TTC549 (cell line): ENCODE measurements around the gene GRIK4.

Experiments used
- FAIRE-seq: peaks from 2 replicates; lab custom pipeline; 2012; peaks lifted over from hg19 to GRCh38; lab: Jason Lieb, UNC

Gene GRIK4

DNA sequence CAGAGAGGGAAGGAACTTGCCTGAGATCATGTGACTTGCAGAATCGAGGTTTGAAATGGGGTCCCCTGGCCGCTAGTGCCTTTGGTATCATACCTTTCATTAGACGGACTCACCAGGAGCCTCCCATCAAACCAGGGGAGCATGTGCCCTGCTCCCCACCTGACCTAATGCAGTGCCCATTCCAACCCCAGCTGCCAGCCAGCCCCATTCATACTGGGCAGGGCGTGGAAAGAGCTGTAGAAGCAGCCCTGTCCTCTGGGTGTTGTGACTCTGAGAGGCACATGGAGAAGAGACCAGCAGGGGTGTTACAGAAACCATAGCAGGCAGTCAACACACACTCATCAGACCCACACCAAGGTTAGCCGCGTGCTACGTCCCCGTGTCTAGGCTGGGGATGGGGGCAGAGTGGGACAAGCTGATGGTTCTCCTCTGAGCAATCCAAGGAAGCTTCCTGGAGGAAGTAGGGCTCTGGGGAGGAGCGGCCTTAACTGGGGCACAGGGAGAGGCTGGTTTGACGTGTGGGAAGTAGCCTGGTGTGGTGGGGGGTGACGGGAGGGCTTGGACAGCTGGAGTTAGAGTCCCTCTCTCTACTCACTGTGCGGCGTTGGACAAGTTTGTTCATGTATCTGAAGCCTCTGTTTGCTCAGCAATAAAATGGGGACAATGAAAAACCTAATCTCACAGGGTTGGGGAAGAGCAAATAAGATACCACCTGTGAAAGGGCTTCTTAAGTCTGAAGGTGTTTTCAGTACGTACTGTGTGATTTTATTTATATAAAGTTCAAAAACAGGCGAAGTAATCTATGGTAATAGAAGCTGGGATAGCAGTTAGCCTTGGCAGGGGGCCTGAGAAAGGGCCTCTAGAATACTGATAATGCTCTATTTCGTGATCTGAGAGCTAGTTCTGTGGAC is 14.0 kb downstream of the GRIK4 start:
- no peak for FAIRE-seq

DNA sequence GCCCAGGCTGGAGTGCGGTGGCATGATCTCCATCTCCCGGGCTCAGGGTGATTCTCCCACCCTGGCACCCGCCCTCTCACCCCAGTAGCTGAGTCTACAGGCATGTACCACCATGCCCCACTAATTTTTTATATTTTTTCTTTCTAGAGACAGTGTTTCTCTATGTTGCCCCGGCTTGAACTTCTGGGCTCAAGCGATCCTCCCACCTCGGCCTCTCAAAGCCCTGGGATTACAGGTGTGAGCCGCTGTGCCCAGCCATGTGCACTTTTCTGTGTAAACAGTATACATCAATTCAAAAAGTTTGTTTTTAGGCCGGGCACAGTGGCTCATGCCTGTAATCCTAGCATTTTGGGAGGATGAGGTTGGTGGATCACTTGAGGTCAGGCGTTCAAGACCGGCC is 14.7 kb downstream of the GRIK4 start:
- FAIRE-seq, result no peak

DNA sequence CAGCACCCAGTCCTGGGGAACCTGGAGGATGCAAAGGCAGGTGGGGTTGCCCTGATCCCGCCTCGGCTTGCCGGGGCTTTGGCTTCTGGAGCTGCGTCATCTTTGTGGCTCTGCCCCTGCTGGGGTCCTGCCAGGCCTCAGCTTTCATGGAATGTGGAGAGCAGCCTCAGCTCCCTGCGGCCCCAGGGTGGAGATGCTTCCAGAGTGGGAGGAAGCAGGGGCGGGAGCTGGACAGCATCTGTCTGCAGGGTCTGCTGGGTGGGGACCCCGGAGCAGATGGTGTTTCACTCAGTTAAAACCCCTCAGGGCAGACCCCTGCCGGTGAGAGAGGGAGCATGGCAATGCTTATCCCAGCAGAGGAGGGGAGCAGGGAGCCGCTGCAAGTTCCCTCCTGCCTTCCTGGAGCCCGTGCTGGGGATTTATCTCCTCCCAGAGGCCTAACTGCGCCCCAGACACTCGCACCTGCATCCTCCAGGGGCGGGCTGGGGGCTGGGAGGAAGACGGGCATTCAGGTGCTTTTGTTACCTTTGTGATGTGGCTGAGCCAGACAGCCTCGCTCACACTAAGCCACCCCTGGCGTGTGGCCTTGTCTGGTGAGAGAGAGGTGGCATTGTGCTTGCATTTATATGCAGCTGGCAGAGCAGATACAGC is 15.7 kb downstream of the GRIK4 start:
- FAIRE-seq, result no peak

DNA sequence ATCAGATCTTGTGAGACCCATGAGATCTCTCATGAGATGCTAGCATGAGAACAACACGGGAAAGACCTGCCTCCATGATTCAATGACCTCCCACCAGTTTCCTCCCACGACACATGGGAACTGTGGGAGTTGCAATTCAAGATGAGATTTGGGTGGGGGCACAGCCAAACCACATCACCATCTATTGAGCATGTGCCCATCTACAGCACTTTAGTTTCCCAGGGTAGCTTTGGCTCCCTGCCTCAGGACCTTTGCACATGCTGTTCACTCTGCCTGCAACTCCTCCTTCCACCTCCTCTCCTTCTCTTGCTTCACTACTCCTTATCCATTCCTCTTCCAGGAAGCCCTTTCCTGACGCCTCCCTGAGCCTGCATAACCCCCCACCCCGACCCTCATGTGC is 17.2 kb downstream of the GRIK4 start:
- FAIRE-seq, result no peak

DNA sequence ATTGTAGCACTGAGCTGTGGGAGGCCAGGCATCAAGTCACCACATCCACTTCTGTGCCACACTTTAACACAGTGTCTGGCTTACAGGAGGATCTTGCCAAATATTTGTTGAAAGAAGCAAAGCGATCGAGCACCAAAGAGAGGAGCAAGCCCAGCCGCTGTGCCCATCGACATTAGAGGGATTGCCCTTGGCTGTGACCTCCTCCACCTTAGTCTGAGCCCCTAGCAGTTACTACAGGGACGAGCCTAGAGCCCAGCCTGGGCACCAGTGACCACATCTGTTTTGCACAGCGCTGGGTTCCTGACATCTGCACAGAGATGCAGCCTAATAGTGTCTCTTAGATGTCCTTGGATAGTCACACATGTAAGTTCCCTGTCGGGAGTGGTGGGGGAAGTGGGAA is 17.7 kb downstream of the GRIK4 start:
- no peak for FAIRE-seq

DNA sequence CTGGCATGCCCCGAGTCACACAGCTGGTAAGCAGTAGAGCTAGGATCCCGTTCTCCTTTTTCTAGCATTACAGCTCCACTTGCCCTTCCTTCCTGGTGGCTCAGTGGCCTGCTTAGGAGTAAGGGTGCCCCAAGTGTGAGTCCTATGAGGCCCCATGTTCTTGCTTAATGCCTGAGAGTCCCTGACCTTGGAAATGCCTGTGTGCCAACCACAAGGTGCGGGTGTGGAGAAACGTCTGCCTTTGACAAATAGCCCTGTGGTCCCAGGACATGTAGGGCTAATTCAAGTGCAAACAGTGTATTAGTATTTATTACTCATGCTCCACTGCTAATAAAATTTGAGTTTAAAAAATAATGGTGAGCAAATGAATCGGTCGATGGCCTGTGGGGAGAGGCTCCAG is 18.4 kb downstream of the GRIK4 start:
- FAIRE-seq, result no peak

DNA sequence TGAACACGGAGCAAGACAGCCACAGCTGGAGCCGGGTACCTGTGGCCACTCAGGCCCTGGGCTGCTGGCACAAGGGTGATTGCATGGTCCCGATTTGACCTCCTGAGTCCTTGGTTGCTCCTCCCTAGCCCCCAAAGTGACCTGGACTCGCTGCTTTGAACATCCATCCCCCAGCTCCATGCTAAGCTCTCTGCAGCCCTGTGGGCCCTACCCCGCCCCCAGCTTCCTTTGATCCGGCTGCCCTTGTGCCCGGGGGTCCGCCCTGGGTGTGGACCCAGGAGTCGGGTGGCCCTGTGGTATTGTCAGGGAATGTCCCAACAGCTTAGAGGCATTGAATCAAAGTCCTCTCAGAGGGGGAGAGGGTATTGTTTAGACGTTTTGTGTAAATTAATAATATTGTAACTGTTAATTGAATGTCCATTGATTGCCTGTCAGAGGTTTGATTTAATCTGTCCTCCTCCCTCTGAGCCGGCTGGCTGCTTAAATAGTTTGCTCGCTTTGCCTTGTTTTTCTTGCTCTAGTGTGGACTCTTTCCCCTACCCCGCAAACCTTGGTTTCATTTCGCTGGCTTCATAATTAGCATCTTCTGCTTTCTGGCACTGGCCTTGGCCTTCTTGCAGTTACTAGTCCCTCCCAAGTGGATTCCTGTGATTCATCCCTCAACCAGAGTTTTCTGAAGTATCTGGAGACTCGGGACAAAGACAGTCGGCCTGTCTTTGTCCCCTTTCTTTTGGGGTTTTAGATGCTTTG is 20.7 kb downstream of the GRIK4 start:
- FAIRE-seq, result no peak

DNA sequence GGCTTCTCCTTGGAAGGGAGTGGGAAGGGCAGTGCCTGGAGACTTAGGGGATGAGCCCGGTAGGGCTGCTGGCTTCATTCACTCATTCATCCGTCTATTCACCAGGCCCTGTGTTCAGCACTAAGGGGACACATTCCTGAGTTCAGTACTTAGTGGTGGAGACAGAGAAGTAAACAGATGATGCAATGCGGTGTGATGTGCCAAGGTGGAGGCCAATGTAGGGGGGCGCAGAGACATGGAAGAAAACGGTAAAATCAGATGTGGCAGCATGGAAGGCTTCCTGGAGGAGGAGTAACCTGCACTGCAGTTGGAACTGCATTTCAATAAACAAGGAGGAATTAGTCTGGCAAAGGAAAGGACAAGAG is 21.3 kb downstream of the GRIK4 start:
- no peak for FAIRE-seq

DNA sequence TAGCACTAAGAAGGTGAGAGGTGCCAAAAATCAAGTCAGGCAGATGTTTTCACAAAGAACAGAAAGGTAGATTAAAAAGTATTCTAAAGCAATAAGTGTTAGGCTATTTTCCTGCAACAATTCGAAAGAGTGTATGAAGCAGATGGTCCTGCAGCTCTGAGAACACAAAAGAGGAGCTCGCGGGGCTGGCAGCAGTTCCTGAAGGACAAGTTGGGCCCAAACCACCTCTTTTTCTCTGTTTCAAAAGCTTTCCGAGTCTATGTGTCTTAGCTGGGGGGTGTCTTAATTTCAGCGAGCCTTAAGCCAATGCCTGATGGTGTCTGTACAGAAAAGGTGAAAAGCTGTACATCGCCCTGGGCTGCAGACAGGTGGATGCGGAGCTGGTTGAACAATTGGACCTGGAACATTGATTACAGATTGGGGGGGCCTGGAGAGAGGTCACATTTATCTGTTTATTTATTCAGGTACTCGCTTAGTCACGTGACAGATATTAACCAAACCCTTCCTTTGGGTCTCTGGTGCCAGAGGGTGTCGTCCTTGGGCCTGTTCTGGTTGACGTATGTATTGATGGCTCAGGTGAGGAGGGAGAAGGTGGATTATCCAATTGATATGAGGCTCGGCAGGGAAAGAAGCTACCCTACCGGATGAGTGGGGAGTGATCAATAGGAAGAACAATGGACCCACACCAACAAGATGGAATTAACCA is 24.7 kb downstream of the GRIK4 start:
- FAIRE-seq, result no peak

DNA sequence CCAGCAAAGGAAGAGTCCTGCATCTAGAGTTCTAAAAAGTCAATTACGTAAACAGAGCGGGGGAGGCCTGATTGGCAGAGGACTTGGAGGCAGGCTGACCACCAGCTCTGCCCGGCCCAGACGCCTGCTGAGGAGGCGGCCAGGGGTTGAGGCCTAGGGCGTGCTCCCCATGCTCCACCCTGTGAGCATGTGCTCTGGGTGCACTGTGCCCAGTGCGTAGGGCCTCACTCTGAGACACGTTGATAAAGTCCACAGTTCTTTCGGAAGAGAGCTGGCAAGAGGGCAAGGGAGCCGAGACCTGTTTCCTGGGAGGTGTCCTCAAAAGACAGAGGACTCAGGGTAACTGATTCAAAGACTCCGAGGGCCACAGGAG is 25.2 kb downstream of the GRIK4 start:
- FAIRE-seq, result no peak

DNA sequence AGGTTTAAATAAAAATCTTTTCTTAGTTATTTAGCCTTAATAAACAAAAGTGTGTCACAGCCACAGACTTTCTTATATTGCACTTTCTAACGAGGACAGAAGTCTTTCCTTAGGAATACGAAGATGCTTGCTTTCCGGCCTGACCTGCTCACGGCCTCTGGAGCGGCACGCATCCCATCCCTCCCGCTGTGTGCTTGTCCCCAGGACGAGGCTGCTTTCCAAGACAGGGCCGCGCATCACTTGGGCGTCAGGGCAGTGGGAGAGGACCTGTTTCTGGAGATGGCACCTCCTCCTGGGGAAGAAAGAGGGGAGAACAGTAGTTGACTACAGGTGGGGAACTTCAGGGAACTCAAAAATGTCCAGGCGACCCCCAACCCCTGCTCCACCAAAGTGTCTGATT is 26.4 kb downstream of the GRIK4 start:
- no peak for FAIRE-seq

DNA sequence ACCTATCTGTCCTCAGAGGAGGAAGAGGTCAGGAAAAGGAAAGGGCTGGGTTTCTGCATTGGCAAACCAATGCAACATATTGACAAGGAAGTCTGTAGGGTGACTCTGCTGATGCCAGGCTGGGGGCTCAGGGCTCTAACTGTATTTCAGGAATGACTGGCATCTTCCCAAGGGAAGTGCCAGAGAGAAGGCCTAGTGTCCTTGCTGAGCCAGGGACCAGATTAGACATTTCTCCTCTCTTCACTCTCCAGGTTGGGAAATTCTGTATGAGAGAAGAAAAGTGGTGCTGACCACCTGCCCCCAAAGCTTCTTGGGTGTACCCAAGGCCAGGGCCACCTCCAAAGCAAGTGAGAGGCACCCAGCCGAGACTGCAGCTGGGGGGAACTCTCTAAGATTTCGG is 27.2 kb downstream of the GRIK4 start:
- FAIRE-seq, result no peak

DNA sequence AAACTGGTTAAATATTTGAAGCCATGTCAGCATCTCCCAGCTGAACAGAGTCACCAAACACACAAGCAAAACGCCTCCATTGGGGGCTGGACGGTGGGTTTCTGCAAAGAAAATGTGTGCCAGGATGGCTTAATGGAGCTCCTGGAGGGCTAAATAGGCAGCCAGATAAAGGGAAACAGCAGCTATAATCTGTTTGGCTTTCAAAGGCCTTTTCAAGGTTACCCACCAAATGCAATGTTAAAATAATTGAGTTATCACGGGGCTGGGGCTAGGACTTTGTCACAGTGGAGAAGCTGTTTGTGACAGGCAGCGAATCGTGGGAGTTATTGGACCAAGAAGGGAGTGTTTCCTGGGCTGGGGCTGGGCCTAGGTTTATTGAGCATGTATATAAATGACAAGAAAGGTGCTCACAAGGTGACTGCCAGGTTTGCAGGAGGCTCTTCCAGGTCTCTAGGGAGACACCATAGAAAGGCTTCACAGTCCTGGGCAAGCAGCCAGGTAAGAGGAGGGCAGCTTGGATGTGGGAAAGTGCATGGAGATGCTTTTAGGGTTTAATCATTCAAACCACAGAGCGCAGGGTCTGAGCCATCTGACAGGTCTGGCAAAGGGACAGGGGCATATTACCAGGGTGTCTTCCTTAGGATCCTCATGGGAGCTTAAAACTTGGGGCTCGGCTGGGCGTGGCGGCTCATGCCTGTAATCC is 28.3 kb downstream of the GRIK4 start:
- FAIRE-seq, result no peak

DNA sequence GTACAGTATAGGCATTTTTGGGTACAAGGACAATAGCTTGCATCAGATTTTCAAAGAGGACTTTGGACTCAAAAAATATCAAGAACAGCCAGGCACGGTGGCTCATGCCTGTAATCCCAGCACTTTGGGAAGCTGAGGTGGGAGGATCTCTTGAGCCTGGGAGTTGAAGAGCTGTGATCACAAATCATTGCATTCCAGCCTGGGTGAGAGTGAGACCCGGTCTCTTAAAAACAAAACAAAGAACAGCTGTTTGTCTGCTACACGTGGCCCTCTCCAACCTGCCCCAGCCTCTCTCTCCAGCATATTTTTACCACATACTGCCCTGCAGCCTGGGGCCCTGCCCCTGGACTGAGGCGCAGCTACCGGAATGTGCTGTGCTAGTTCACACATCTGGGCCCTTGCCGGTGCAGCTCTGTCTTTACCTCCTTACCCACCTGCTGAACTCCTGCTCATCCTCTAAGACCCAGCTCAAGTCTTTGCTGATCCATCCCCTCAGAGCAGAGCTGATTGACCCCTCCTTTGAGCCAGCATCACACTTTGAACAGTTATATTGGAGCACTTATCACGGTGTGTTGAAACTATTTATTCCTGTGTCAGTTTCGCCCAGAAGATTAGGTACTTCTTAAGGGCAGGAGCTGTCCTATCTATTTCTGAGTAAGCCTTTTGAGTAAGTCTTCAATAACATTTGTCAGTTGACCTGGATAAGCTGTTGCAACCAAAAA is 29.4 kb downstream of the GRIK4 start:
- no peak for FAIRE-seq

DNA sequence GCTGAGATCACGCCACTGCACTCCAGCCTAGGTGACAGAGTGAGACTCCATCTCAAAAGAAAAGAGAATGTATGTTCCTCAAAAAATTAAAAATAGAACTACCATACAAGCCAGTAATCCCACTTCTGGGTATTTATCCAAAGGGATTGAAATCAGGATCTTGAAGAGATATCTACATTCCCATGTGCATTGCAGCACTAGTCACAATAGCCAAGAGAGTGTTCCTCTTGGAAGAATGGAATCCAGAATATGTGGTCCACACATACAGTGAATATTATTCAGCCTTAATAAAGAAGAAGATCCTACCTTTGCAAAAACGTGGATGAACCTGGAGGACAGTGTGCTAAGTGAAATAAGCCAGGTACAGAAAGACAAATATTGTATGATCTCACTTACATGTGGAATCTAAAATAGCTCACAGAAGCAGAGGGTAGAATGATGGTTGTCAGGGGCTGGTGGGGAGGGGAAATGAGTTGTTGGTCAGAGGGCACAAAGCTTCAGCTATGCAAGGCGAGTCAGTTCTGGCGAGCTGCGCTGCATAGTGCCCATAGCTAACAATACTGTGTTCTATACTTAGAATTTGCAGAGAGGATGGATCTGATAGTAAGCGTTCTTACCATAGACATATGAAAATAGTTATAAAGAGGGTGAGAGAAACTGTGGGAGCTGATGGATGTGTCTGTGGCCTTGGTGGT is 32.1 kb downstream of the GRIK4 start:
- no peak for FAIRE-seq

DNA sequence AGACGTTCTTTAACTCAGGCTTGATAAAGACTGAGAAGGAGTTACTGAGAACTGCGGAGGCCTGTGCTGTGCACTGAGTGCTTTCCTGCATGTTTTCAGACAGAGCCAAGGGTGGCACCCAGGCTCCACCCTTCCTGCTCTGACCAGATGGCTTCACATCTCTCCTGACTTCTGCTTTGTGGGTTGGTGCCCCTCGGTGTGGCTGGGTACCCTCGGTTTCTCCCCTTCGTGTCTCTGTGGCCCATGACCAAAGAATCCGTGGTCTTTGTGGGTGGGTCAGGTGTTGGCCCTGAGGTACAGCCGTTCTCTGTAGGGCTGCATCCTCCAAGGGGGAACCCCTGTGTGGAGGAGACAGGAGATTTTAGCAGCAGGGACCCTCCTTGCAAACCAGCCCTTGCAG is 34.3 kb downstream of the GRIK4 start:
- FAIRE-seq, result no peak

DNA sequence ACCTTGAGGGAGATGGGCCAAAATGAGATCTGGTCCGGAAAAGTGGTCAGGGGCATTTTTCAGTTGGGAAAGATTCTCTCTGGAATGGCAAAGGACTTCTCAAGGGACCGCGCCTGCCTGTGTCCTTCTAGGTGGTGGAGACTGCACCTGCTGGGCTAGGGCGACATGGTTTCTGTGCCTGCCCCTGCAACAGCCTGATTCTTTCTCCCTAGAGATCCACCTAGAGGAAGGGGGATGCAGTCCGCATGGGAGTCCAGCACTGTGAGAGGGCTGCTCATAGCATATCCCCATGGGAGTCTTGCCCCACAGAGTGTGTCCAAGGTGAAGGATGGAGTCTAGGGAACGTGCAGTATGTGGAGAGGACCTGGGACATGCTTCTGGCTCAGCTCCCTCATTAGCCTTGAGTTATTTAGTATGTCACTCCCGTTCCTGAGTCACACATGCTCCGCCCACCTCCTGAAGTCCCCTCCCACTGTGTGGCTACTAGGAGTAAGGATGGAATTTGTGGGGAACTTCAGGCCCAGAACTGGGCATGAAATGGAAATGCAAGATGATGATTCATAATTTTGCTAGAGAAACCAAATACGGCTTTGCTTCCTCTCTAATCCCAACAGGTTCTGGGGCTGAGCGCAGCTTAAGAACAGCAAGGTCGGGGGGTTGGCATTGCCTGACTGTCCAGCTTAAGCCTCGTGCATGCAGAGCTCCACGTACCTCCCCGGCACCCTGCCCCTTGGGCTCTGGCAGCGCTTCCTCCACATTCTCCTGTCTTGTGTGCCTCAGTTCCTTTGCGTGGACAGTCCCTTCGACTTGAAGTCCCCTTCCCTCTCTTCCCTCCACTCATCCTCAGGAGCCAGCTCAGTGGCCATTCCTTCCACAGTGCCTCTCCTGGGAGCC is 35.0 kb downstream of the GRIK4 start:
- no peak for FAIRE-seq

DNA sequence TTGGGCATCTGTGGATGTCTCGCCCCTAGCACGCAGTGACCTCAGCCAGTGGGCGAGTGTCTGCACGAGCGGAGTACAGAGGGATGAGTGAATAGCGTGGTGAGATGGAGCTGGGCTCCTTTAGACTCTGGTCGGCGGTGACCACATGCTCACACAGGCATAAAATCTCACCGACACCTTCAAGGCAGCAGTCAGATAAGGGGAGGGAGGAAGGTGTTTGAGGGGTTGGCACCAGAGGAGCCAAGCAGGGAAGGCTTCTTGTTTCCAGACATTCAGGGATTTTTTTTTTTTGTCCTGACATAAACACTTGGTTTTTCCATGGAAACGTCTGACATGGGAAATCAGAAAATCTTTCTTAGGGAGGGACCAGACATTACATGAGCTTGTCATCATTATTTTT is 35.8 kb downstream of the GRIK4 start:
- no peak for FAIRE-seq

DNA sequence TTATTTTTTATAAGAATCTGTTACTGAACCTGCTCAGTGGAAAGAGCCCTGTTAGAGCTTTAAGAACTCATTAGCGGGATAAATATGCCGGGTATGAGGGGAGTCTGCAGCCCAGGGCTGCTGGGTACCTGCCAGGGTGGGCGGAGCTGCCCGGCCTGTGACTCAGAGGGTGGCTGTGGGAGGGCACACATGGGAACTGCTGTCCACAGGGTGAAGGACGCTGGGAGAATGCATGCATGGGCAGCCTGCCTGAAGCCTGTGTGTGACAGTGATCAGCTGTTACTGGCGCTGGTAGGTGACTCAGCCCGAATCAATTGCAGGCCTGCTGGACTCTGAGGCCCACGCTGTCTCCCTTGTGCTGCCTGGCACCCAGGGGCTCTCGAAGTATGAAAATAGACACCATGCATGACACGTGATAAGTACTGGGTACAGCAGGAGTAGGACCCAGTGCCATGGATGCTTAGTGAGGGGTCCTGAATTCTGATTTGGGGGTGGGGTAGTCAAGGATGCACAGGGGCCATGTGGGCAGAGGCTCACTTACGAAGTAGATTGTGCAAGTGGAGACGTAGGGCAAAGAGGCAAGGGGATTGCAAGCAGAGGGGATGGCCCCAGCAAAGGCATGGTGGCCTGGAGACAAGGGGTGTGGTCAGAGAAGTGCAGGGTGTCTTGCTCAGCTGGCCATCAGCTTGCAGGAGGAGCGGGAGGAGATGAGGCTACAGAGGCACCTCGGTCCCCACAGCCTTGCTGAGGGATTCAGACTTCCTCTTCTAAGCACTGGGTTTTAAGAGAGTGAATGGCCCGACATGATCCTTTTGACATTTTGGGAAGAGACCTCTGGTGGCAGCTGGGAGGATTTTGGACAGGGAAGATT is 36.5 kb downstream of the GRIK4 start:
- FAIRE-seq, result no peak
